Gastroesophageal sphincter (tissue), 3 donors: Measurements from ENCODE around the gene TRIL.

Source experiments
- CTCF ChIP-seq, 4 experiments: fragments of 200-600 bp in 2 of 4; fragments of 450-650 bp in 2 of 4; sonication (generic) in 1 of 4; IDR thresholded peaks; one replicate each; pipeline ENCODE4 v1.5.1; 2017 to 2019; ENCODE audit warnings: antibody characterized with exemption in 4 of 4, mild to moderate bottlenecking in 2 of 4, moderate library complexity in 2 of 4
- POLR2AphosphoS5 ChIP-seq: sonication (generic); formaldehyde crosslinking; IDR thresholded peaks from one replicate; pipeline ENCODE4 v1.6.1; 2017; ENCODE audit warnings: antibody characterized with exemption

- TF ChIP-seq POLR2AphosphoS5, result no peak
- no peak for TF ChIP-seq CTCF (IDR thresholded peaks at IDR 0.05)
Observed at GRCh38 chr7:28937619-28938018, 20.5 kb downstream of the TRIL start.
